Prostate gland (tissue), 2 donors: Measurements from ENCODE around the gene AMHR2.

Experiments used
- CTCF ChIP-seq, 4 experiments: fragments of 200-600 bp in 2 of 4; fragments of 450-650 bp in 2 of 4; sonication (generic) in 2 of 4; IDR thresholded peaks; 1 replicate in 3 of 4; 2 replicates in 1 of 4; pipeline ENCODE4 v1.5.1; 2016 to 2019; ENCODE audit warnings: antibody characterized with exemption in 4 of 4, mild to moderate bottlenecking in 2 of 4, moderate library complexity in 2 of 4
- POLR2AphosphoS5 ChIP-seq: sonication (generic); formaldehyde crosslinking; IDR thresholded peaks from one replicate; pipeline ENCODE4 v1.6.1; 2017; ENCODE audit warnings: antibody characterized with exemption

- TF ChIP-seq POLR2AphosphoS5, result no peak
- no peak for TF ChIP-seq CTCF (IDR thresholded peaks at IDR 0.05)
These were observed 3.9 kb upstream of the AMHR2 start for GRCh38 chr12:53419756-53420155.
